Measurements from ENCODE around the gene BNC2.
A peak's percentile ranks its signal among the peaks of the same experiment; 100 is the strongest.
"Not testable (repeated sequence)": the region's sequence is repeated elsewhere in the genome, so short reads cannot be mapped to it uniquely, and the experiment has no call there.

The BNC2 gene, protein sequence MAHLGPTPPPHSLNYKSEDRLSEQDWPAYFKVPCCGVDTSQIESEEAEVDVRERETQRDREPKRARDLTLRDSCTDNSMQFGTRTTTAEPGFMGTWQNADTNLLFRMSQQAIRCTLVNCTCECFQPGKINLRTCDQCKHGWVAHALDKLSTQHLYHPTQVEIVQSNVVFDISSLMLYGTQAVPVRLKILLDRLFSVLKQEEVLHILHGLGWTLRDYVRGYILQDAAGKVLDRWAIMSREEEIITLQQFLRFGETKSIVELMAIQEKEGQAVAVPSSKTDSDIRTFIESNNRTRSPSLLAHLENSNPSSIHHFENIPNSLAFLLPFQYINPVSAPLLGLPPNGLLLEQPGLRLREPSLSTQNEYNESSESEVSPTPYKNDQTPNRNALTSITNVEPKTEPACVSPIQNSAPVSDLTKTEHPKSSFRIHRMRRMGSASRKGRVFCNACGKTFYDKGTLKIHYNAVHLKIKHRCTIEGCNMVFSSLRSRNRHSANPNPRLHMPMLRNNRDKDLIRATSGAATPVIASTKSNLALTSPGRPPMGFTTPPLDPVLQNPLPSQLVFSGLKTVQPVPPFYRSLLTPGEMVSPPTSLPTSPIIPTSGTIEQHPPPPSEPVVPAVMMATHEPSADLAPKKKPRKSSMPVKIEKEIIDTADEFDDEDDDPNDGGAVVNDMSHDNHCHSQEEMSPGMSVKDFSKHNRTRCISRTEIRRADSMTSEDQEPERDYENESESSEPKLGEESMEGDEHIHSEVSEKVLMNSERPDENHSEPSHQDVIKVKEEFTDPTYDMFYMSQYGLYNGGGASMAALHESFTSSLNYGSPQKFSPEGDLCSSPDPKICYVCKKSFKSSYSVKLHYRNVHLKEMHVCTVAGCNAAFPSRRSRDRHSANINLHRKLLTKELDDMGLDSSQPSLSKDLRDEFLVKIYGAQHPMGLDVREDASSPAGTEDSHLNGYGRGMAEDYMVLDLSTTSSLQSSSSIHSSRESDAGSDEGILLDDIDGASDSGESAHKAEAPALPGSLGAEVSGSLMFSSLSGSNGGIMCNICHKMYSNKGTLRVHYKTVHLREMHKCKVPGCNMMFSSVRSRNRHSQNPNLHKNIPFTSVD

DNA sequence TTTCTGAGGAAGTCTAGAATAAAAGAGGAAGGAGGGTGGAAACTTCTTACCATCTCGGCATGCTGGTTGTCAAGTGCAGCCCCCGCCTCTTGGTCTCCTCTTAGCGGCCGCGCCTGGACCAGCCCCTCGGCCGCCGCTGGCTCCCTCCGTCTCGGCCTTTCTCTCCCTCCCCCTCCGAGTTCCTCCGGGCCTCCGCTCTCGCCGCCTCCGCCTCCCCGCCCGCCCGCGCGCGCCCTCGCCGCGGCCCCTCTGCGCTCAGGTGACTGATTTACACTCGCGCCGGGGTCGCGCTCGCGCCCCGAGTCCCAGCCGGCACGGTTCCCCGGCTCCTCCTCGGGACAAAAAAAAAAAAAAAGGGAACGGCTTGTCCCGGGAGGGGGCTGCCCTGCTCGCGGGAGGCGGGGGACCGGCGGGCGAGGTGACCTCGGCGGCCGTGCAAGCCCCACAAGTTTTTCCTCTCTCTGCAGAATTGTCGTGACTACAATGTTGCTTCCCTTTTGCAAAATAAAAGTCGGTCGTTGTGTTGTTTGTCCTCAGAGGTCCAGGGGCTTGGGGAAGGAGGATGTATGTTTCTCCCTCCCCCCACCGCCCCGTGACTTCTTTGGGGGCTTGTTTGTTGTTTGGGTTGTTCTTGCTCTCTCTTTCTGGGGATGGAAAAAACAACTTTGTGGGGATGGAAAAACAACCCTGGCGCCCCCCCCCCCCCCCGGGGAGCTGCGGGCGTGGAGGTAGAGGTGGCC is at the start of gene BNC2:
TSS of gene BNC2 (minus strand) at position 75 of the 740 bp plus-strand sequence. CDS start at position 53, 22 bp downstream.
- H3K9me3 Mint-ChIP-seq = no peaks in the 10 kb centered on the region
- H3K36me3 Mint-ChIP-seq (ENCODE audit: low read depth) = no peaks in the 10 kb centered on the region
- H3K4me1 Mint-ChIP-seq (ENCODE audit: low read depth) = no peaks in the 10 kb centered on the region
- H3K4me3 Mint-ChIP-seq = peak within 1 kb of the TSS; percentile 59
- H3K27ac Mint-ChIP-seq = no peak within 1 kb of the TSS
- peaks cover 45% of the 10 kb centered on the region for H3K27me3 Mint-ChIP-seq (ENCODE audit: low read depth)

DNA sequence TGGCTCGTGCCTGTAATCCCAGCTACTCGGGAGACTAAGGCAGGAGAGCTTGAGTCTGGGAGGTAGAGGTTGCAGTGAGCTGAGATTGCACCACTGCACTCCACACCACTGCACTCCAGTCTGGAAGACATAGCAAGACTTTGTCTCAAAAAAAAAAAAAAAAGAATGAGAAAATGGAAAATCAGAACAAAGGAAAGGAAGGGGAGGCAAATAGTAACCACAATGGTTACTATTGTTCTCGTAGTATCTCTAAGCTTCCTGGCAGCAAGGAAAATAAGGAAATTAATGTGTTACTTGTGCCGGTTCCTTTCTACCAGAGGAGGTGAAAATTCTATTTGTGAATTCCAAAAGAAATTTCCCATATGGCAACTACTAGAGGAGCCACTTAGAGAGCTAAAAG is 48.5 kb upstream of the BNC2 start:
- Mint-ChIP-seq H3K36me3 (ENCODE audit: low read depth) (no peaks in the 10 kb centered on the region), H3K9me3 (peaks cover 27% of the 10 kb centered on the region), H3K4me1 (ENCODE audit: low read depth) (no peaks in the 10 kb centered on the region), H3K27ac (no peak overlapping the region), H3K4me3 (no peak overlapping the region), H3K27me3 (ENCODE audit: low read depth) (no peaks in the 10 kb centered on the region)

DNA sequence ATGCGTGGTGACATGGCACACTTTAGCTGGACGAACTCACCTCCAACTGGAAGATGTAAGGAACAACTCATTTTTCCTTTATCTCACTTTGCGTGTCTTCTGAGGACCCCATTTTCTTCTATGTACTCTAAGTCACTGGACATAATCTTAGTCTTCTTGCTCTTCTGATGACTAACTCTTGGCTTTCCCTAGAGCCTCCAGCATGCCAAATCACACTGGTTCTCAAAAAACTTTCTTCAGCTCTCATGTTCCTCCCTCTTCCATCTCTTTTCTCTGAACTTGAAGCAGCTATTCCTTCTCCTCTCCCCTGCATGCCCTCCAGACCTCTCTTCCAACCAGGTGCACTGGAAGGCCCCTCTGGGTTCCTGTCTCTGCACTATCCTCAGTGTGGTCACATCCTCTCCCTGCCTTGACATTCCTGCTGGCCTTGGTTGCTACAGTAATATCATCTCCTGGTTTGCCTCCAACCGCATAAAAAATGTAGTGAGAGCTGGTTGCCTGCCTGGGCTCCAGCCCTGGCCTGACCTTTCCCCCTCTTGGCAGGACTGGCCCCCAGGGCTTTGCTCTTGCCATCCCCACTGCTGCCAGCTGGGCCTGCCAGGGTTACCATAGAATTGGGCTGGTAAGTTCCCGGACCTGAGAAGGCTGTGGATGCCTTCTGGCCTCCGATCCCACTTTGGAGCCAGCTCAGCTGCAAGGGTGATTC is 44.8 kb upstream of the BNC2 start:
- H3K36me3 Mint-ChIP-seq (ENCODE audit: low read depth) = no peaks in the 10 kb centered on the region
- no peaks in the 10 kb centered on the region for H3K27me3 Mint-ChIP-seq (ENCODE audit: low read depth)
- H3K9me3 Mint-ChIP-seq = peaks cover 27% of the 10 kb centered on the region
- no peak overlapping the region for H3K4me3 Mint-ChIP-seq
- no peak overlapping the region for H3K27ac Mint-ChIP-seq
- no peaks in the 10 kb centered on the region for H3K4me1 Mint-ChIP-seq (ENCODE audit: low read depth)

DNA sequence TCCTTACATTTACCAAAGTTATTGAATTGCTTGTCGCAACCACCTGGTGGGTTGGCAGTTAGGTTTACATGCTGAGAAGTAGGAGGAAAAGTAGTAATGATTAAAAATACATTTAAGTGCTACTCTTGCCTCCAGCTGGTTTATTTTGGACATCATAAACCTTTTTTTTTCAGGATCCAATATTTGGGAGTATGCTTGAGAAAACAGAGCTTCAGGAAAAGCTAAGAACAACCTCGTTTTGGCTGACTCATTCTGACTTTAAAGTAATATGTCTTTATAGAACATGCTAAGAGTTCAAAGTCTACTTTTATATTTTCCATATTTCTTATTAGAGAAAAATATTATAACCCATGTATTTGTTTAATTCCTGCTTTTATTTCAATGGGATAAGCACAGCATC is 41.7 kb upstream of the BNC2 start:
- H3K4me3 Mint-ChIP-seq = no peak overlapping the region
- no peaks in the 10 kb centered on the region for H3K4me1 Mint-ChIP-seq (ENCODE audit: low read depth)
- no peak overlapping the region for H3K27ac Mint-ChIP-seq
- H3K27me3 Mint-ChIP-seq (ENCODE audit: low read depth) = no peaks in the 10 kb centered on the region
- no peaks in the 10 kb centered on the region for H3K36me3 Mint-ChIP-seq (ENCODE audit: low read depth)
- H3K9me3 Mint-ChIP-seq = peaks cover 9% of the 10 kb centered on the region

DNA sequence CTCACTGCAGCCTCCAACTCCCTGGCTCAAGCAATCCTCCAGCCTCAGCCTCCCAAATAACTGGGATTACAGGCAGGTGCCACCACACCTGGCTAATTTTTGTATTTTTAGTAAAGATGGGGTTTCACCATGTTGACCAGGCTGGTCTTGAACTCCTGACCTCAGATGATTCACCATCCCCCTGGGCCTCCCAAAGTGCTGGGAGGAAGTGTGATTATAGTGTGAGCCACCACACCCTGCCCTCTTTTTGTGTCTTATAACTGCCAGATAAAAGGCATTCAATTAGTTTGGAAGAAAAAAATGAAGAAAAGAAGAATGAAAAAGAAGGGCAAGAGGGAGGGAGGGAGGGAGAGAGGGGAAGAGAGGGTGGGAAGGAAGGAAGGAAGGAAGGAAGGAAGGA is 37.7 kb upstream of the BNC2 start:
- not testable (repeated sequence) for H3K4me3 Mint-ChIP-seq; H3K27ac Mint-ChIP-seq; H3K4me1 Mint-ChIP-seq (ENCODE audit: low read depth); H3K36me3 Mint-ChIP-seq (ENCODE audit: low read depth); H3K9me3 Mint-ChIP-seq; H3K27me3 Mint-ChIP-seq (ENCODE audit: low read depth)

DNA sequence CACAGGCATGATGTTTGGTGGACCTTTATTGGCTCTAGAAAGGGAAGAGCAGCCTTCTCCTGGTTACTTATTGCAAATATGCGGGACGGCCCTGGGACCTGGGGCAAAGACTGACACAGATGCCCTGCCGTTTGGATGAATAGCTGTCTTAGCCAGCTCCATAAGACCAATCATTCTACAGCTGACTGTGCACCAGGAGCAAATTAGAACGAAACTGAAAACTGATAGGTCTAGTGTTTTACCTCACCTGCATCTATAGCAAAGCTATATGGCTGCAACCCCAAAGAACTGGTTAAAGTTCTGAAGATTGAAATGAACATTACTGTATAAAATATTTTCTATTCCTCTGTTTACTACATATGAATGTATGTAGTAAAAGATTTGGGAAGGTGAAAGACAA is 34.2 kb upstream of the BNC2 start:
- Mint-ChIP-seq H3K9me3 (peaks cover 10% of the 10 kb centered on the region), H3K27ac (no peak overlapping the region), H3K27me3 (ENCODE audit: low read depth) (no peaks in the 10 kb centered on the region), H3K4me3 (no peak overlapping the region), H3K4me1 (ENCODE audit: low read depth) (no peaks in the 10 kb centered on the region), H3K36me3 (ENCODE audit: low read depth) (no peaks in the 10 kb centered on the region)

DNA sequence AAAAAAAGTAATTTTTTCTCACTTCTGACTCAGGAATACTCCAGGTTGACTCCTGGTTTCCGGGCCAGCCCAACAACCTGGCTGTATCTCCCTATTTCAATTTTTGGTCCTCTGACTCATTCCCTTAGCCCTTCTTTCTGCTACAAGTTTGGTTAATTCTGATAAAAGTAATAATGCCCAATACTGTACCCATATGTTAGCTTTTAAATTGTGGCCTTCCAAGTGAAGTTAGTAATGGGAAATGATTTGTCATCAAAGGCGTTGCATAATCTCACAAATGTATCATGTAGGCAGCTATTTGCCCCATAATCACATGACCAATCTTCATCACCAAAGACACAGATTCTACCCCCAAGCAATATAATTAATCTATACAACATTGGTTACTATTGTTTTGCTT is 31.1 kb upstream of the BNC2 start:
- Mint-ChIP-seq H3K4me1 (ENCODE audit: low read depth) (no peaks in the 10 kb centered on the region), H3K27me3 (ENCODE audit: low read depth) (no peaks in the 10 kb centered on the region), H3K4me3 (no peak overlapping the region), H3K27ac (no peak overlapping the region), H3K9me3 (peaks cover 14% of the 10 kb centered on the region), H3K36me3 (ENCODE audit: low read depth) (no peaks in the 10 kb centered on the region)

DNA sequence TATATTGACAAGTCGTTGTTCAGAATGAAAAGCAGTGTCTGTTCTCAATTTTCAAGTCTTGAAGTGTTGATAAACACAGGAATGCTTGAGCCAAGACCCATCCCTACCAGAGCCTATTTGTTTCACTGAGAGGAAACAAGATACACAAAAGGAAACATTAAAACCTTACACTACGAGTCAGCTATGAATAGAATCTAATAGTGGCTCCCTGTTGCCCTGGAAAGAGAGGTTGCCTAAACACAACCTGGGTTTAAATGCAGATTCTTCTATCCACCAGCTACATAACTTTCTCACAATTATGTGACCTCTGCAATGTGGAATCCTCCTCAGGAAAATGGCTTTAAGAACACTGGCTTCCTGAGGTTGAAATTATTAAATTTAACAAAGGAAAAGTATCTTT is 29.1 kb upstream of the BNC2 start:
- Mint-ChIP-seq H3K9me3 (peaks cover 14% of the 10 kb centered on the region), H3K4me3 (no peak overlapping the region), H3K36me3 (ENCODE audit: low read depth) (no peaks in the 10 kb centered on the region), H3K27ac (no peak overlapping the region), H3K4me1 (ENCODE audit: low read depth) (no peaks in the 10 kb centered on the region), H3K27me3 (ENCODE audit: low read depth) (no peaks in the 10 kb centered on the region)

DNA sequence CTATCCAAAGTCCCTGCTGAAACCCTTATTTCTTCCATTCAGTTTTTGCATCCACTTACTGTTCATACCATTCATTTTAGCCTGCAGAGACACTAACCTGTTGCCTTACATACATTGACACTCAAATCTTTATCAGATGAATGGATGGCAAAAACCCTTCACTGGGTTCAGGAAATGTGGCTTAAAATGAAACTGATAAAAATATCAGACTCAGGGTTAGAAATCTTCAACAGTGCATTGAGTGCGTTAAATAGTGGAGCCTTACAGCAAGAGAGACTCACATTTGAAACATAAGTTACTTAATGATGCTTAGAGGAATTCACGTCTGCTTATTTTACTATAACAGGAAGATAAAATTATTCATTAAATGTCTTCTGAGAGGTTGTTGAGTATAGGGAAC is 28.0 kb upstream of the BNC2 start:
- no peaks in the 10 kb centered on the region for H3K27me3 Mint-ChIP-seq (ENCODE audit: low read depth)
- H3K4me1 Mint-ChIP-seq (ENCODE audit: low read depth) = no peaks in the 10 kb centered on the region
- H3K27ac Mint-ChIP-seq = no peak overlapping the region
- H3K4me3 Mint-ChIP-seq = no peak overlapping the region
- no peaks in the 10 kb centered on the region for H3K36me3 Mint-ChIP-seq (ENCODE audit: low read depth)
- peaks cover 19% of the 10 kb centered on the region for H3K9me3 Mint-ChIP-seq

DNA sequence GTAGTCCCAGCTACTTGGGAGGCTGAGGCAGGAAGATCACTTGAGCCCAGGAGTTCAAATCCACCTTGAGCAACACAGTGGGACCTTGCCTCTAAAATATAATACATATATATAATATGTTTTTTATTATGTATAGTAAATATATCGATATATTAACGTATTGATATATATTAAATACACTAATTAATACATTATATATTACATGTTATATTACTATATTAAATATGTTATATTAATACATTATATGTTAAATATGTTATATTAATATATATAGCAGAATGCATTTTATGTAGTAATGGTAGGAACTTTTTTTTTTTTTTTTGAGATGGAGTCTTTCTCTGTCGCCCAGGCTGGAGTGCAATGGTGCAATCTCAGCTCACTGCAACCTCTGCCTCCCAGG is 18.1 kb upstream of the BNC2 start:
- Mint-ChIP-seq H3K27ac (no peak overlapping the region), H3K4me3 (no peak overlapping the region), H3K36me3 (ENCODE audit: low read depth) (no peaks in the 10 kb centered on the region), H3K4me1 (ENCODE audit: low read depth) (no peaks in the 10 kb centered on the region), H3K9me3 (peaks cover 17% of the 10 kb centered on the region), H3K27me3 (ENCODE audit: low read depth) (no peaks in the 10 kb centered on the region)

DNA sequence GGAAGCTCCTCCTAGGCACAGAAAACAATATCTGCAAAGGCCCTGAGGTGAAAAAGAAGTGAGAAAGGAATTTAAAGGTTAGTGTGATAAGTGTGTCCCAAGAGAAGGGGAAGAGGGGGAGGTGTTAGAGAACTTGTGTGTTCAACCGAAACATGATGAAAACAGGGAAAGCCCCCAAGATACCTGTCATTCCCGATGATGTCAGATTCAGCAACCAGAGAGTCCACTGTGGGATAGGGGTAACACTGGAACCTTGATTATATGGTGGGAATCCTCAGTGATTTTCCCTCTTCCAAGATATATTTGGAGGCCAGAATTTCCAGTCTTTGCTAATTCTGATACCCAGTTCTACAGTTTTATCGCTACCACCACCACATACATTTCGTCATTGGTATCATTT is 15.5 kb upstream of the BNC2 start:
- Mint-ChIP-seq H3K27ac (no peak overlapping the region), H3K27me3 (ENCODE audit: low read depth) (no peaks in the 10 kb centered on the region), H3K36me3 (ENCODE audit: low read depth) (no peaks in the 10 kb centered on the region), H3K4me1 (ENCODE audit: low read depth) (no peaks in the 10 kb centered on the region), H3K4me3 (no peak overlapping the region), H3K9me3 (peaks cover 25% of the 10 kb centered on the region)

DNA sequence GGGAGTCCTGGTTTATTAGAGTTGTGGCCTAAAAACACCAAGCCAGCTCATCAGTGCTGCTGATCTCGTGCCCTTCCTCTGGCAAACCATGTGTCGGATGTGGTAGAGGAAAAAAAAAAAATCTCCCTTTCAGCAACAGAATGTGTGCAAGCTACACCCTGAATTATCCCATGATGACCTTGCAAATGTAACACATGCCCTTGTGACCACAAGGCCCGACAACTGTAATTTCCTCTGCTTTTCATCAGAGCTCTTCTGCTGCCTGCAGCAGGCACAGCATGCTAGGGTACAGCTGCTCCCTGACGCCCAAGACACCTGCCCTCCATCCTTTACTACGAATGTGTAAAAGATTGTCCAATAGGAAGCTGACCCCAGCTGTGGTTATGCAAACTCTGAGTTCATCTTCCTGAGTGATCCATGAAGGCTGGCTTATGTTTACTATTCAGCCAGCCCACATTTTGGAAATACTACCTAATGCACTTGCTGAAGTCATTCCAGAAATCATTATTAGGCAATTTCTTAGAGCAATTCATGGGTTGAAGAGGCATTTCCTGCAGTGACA is 14.6 kb upstream of the BNC2 start:
- Mint-ChIP-seq H3K4me1 (ENCODE audit: low read depth) (no peaks in the 10 kb centered on the region), H3K9me3 (peaks cover 25% of the 10 kb centered on the region), H3K27ac (no peak overlapping the region), H3K27me3 (ENCODE audit: low read depth) (no peaks in the 10 kb centered on the region), H3K36me3 (ENCODE audit: low read depth) (no peaks in the 10 kb centered on the region), H3K4me3 (no peak overlapping the region)

DNA sequence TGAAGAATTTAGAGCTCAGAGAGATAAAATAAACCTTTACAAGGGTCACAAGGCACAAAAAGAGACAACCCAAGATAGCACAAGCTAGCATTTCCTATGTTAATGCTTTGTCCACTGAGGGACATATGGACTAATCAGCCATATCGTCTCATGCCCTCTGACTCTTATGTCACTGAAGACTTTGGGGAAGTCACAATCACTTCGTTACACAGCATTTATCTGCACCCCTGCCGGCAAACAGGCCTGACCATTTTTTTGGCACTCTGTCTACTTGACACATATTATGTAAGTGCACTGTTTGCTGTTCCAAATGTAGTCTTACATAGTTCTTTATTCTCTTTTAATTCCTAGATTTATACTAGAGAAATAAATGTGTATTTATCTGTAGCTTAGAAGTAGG is 13.9 kb upstream of the BNC2 start:
- H3K36me3 Mint-ChIP-seq (ENCODE audit: low read depth) = no peaks in the 10 kb centered on the region
- H3K27me3 Mint-ChIP-seq (ENCODE audit: low read depth) = no peaks in the 10 kb centered on the region
- no peak overlapping the region for H3K4me3 Mint-ChIP-seq
- peaks cover 25% of the 10 kb centered on the region for H3K9me3 Mint-ChIP-seq
- no peaks in the 10 kb centered on the region for H3K4me1 Mint-ChIP-seq (ENCODE audit: low read depth)
- no peak overlapping the region for H3K27ac Mint-ChIP-seq
